ENCODE measurements around the gene CECR2.

DNA sequence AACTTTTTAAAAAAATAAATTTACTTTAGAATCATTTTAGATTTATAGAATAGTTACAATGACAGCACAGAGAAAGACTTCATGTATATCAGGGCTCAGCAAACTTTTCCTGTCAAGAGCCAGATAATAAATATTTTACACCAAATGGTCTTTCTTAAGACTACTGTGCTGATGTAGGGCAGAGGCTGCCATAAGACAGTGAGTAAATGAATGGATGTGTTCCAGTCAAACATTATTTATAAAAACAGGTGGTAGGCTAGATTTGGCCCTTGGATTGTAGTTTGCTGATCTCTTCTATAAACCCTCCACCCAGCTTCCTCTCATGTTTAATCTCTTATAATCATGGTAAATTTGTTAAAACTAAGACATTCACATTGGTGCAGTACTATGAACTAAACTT lies 33.0 kb downstream of the CECR2 start:
- no peak for TF ChIP-seq POLR2A (IDR thresholded peaks at IDR 0.05; ENCODE audit: low read depth, low read length)
- no peak for TF ChIP-seq POLR2AphosphoS5 (IDR thresholded peaks at IDR 0.05; ENCODE audit: low read depth, low read length)
- TF ChIP-seq SPI1 (IDR thresholded peaks at IDR 0.05; ENCODE audit: low read depth, low read length): no peak
- no peak for TF ChIP-seq TAF1 (IDR thresholded peaks at IDR 0.05; ENCODE audit: low read depth, low read length)
- TF ChIP-seq POU2F2 (IDR thresholded peaks at IDR 0.05; ENCODE audit: low read depth, low read length): no peak
- TF ChIP-seq PAX5 (IDR thresholded peaks at IDR 0.05; ENCODE audit: insufficient read depth, low read length, severe bottlenecking): no peak
